ENCODE results near the gene MLEC. TPM values are rescaled to one million over a fixed set of nuclear protein-coding genes. Genes with fewer than 3 reads are reported as not detected.

MLEC gene
- polyA plus RNA-seq, 2 of the 4 experiments (the other 2 are of a cell fraction), result 89.1 to 117 TPM

DNA sequence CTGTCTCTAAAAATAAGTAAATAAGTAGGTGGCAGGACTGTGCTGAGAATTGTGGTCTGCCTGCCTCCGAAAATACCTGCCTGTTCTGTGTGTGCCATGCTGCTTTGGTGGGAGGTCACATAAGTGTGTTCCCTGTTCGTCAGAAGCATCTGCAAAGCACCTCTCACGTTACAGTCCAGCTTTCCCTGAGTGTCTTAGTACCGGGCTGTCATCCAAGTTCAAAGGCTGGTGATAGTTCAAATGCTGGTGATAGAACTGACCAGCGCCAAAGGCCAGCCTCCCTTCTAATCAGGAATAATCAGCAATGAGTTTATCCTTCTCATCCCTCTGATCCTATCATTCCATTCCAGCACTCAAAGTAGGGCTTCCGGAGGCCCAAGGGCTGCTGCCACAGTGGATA lies 40.9 kb upstream of the MLEC start:
- ATAC-seq (no peak), FAIRE-seq (no peak), DNase-seq (ENCODE audit: low read depth in 1 of 2, low spot score in 1 of 2) (no peak)
- WGBS (ENCODE audit: missing lambda C conversion rate), result 30% methylated on average over 6 of the region's 6 CpGs
- Histone ChIP-seq H3K9me3 (no peaks in the 10 kb centered on the region), H3K4me1 (peaks cover 12% of the 10 kb centered on the region), H3K4me2 (no peak overlapping the region), H3K27ac (no peak overlapping the region), H3K4me3 (no peak overlapping the region)
- no peak for TF ChIP-seq NR3C1 (IDR thresholded peaks at IDR 0.05)
- TF ChIP-seq, protein P1, sequence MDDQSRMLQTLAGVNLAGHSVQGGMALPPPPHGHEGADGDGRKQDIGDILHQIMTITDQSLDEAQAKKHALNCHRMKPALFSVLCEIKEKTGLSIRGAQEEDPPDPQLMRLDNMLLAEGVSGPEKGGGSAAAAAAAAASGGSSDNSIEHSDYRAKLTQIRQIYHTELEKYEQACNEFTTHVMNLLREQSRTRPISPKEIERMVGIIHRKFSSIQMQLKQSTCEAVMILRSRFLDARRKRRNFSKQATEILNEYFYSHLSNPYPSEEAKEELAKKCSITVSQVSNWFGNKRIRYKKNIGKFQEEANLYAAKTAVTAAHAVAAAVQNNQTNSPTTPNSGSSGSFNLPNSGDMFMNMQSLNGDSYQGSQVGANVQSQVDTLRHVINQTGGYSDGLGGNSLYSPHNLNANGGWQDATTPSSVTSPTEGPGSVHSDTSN (IDR thresholded peaks at IDR 0.05), result no peak
- no peak for TF ChIP-seq POLR2A (IDR thresholded peaks at IDR 0.05; ENCODE audit: low read length)
- no peak for TF ChIP-seq POLR2AphosphoS2 (conservative IDR thresholded peaks at IDR 0.05; ENCODE audit: low read length)
- TF ChIP-seq, protein P2, sequence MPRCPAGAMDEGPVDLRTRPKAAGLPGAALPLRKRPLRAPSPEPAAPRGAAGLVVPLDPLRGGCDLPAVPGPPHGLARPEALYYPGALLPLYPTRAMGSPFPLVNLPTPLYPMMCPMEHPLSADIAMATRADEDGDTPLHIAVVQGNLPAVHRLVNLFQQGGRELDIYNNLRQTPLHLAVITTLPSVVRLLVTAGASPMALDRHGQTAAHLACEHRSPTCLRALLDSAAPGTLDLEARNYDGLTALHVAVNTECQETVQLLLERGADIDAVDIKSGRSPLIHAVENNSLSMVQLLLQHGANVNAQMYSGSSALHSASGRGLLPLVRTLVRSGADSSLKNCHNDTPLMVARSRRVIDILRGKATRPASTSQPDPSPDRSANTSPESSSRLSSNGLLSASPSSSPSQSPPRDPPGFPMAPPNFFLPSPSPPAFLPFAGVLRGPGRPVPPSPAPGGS (IDR thresholded peaks at IDR 0.05), result no peak
- no peak for TF ChIP-seq ZSCAN20 (CRISPR knock-in tag; IDR thresholded peaks at IDR 0.05)
- TF ChIP-seq, protein P3, sequence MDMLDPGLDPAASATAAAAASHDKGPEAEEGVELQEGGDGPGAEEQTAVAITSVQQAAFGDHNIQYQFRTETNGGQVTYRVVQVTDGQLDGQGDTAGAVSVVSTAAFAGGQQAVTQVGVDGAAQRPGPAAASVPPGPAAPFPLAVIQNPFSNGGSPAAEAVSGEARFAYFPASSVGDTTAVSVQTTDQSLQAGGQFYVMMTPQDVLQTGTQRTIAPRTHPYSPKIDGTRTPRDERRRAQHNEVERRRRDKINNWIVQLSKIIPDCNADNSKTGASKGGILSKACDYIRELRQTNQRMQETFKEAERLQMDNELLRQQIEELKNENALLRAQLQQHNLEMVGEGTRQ (IDR thresholded peaks at IDR 0.05), result no peak
- TF ChIP-seq, protein P4, sequence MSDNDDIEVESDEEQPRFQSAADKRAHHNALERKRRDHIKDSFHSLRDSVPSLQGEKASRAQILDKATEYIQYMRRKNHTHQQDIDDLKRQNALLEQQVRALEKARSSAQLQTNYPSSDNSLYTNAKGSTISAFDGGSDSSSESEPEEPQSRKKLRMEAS (IDR thresholded peaks at IDR 0.05), result no peak
- TF ChIP-seq RCOR1 (IDR thresholded peaks at IDR 0.05; ENCODE audit: low read depth, low read length), result no peak
- no peak for TF ChIP-seq ESRRA (IDR thresholded peaks at IDR 0.05; ENCODE audit: borderline replicate concordance, low read length)
- TF ChIP-seq CHD4 (IDR thresholded peaks at IDR 0.05; ENCODE audit: borderline replicate concordance), result no peak
- no peak for TF ChIP-seq JUNB (IDR thresholded peaks at IDR 0.05)
- TF ChIP-seq SMC3 (IDR thresholded peaks at IDR 0.05), result no peak
- no peak for TF ChIP-seq SREBF2 (IDR thresholded peaks at IDR 0.05)
- TF ChIP-seq, protein P5, sequence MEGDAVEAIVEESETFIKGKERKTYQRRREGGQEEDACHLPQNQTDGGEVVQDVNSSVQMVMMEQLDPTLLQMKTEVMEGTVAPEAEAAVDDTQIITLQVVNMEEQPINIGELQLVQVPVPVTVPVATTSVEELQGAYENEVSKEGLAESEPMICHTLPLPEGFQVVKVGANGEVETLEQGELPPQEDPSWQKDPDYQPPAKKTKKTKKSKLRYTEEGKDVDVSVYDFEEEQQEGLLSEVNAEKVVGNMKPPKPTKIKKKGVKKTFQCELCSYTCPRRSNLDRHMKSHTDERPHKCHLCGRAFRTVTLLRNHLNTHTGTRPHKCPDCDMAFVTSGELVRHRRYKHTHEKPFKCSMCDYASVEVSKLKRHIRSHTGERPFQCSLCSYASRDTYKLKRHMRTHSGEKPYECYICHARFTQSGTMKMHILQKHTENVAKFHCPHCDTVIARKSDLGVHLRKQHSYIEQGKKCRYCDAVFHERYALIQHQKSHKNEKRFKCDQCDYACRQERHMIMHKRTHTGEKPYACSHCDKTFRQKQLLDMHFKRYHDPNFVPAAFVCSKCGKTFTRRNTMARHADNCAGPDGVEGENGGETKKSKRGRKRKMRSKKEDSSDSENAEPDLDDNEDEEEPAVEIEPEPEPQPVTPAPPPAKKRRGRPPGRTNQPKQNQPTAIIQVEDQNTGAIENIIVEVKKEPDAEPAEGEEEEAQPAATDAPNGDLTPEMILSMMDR (IDR thresholded peaks at IDR 0.05), result no peak
- ChIA-PET POLR2A (interaction anchor here (0.6 kb wide), 1 partner anchor 1513 kb away, joined by 3 read pairs; no protein-coding TSS in a partner anchor), CTCF (interaction anchor here (0.7 to 11.2 kb wide), 29 partner anchors 11 to 460 kb away, joined by 3 to 155 read pairs (median 7); partner anchors contain the start of genes HNF1A, POP5 and UNC119B)

DNA sequence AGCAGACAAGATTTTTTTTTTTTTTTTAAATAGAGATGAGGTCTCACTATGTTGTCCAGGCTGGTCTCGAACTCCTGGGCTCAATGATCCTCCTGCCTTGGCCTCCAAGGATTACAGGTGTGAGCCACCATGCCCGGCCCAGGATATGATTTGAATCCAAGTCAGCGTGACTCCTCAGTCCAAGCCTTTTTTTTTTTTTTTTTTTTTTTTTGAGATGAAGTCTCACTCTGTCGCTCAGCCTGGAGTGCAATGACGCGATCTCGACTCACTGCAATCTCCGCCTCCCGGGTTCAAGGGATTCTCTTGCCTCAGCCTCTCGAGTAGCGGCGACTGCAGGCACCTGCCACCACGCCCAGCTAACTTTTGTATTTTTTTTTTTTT lies 39.6 kb upstream of the MLEC start:
- POLR2A ChIA-PET, result interaction anchor here (0.7 to 0.9 kb wide), 2 partner anchors 39 to 316 kb away, joined by 3 to 7 read pairs; partner anchors contain the start of gene MLEC
- ATAC-seq (no peak), FAIRE-seq (no peak), DNase-seq (ENCODE audit: low read depth in 1 of 2, low spot score in 1 of 2) (no peak)
- CTCF ChIA-PET, result interaction anchor here (0.6 to 11.2 kb wide), 48 partner anchors 12 to 999 kb away, joined by 3 to 155 read pairs (median 4); partner anchors contain the start of genes HNF1A, MLEC, POP5 and UNC119B
- H3K4me3 ChIP-seq, result no peak overlapping the region
- H3K9me3 ChIP-seq, result no peaks in the 10 kb centered on the region
- TF ChIP-seq CHD2 (IDR thresholded peaks at IDR 0.05; ENCODE audit: low read length, partially characterized antibody) (no peak), CHD4 (IDR thresholded peaks at IDR 0.05; ENCODE audit: borderline replicate concordance) (no peak), EP300 (IDR thresholded peaks at IDR 0.05) (no peak)
- no peak overlapping the region for H3K27ac ChIP-seq
- 0 out of 3 replicates have a peak overlapping the region, but pooled peaks have one; percentile 5 for H3K4me2 ChIP-seq
- 77% methylated on average over 13 of the region's 13 CpGs for WGBS (ENCODE audit: missing lambda C conversion rate)
- H3K4me1 ChIP-seq, result peaks cover 16% of the 10 kb centered on the region; the same call in 2 of the 3 replicates
